AG09319 (cell line): ENCODE measurements around the gene LSM7.

Experiments
- DNase-seq: peaks from one replicate; pipeline ENCODE4 v3.0.0-alpha.2; 2010; ENCODE audit warnings: low read depth; ENCODE audit errors: extremely low read depth
- CTCF ChIP-seq: IDR thresholded peaks from 2 replicates; pipeline ENCODE4 v1.5.1; 2011; ENCODE audit warnings: low read depth, mild to moderate bottlenecking, inconsistent platforms, low read length, moderate library complexity

Gene LSM7

GRCh38 chr19:2303211-2303798 lies 25.1 kb downstream of the LSM7 start:
- DNase-seq = no peak
- TF ChIP-seq CTCF = no peak

GRCh38 chr19:2302319-2303210 lies 25.8 kb downstream of the LSM7 start:
- no peak for DNase-seq
- TF ChIP-seq CTCF = no peak

- TF ChIP-seq CTCF = no peak
- DNase-seq = no peak
Measured at GRCh38 chr19:2300533-2300932, 27.9 kb downstream of the LSM7 start.

- DNase-seq = no peak
- TF ChIP-seq CTCF = no peak
Measured at GRCh38 chr19:2296141-2296540, 32.2 kb downstream of the LSM7 start.

- no peak for TF ChIP-seq CTCF
- DNase-seq = peak; percentile 74
Measured at GRCh38 chr19:2294687-2295335, 33.6 kb downstream of the LSM7 start.

GRCh38 chr19:2291185-2291751 lies 37.1 kb downstream of the LSM7 start:
- TF ChIP-seq CTCF = no peak
- no peak for DNase-seq
